ENCODE data around the gene KLHL41.

KLHL41 gene

DNA sequence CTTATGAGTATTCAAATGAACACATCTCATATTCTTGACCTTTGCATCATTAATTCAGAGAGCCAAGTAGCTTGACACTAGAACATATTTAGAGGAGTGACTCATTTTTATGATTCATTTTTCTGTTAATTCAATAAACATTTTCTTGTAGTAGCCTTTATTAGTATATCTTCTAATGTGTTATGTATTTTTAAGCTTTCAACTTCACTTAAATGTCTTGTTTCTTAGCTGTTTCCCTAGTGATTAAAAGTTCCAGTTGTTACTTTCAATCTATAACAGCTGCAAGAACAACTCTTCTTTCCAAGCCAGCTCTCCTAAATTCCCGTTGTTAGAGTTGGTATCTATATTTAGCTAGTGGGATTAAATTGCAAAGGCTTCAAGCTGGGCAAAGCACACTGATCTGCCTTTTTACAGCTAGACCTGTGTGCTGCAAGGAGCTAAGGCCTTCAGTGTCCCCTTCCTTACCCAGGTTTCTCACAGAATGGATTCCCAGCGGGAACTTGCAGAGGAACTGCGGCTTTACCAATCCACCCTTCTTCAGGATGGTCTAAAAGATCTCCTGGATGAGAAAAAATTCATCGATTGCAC lies at the start of gene KLHL41:
Gene KLHL41 (plus strand): TSS at position 405 of the 588 bp plus-strand sequence. CDS start 77 bp downstream, at position 482.
- DNase-seq (ENCODE audit: low spot score), result no peak

DNA sequence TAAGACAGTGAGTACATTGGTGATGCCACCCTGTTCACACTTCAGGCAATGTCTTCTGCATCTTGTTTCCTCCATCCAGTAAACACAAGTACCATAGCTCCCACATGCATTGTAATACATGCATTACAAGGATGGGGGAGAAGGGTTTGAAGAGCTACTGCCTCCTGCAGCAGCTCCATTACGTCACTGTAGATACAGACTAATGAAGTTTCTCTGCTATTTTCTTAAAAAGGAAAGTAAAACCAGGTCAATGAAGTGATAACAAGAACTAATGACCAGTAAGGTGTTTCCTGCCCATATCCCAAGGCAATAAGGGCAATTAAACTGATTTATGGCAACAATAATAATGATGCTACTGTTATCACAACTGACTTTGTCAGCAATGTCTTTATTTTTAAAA lies 48.4 kb upstream of the KLHL41 start:
- no peak for DNase-seq (ENCODE audit: low spot score)

DNA sequence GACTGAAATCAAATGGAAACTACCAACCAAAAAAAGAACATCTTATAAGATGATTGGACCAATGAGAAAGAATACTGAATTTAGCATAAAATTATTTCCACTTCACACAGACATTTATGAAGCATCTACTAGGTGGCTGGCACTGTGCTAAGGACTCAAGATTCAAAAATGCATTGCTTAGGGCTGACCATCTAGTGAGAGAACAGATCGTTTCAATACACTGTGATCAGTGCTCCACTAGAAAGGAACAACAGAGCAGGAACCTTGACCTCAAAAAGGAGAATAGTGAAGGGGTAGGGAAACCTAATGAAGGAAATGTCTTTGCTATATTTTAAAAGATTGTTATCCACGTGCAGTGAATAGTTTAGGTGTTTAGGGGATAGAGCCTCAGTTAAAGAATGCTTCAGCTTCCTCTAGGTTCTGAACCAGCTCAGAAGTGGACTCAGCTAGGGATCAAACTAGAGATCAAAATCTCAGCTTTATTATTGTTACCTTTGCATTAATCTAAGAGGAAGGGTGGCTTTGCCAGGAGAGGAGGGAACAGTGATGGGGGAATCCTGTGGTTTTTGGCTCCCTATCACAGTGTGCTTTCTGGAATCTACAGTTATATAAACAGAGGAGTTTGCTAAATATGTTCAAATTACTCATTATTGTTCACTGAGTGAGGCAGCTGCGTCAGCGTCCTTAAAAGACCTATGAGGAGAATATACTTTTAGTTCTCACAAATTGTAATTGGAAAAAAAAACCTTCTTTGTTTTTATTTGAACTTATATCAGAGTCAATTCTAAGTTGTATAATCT lies 46.4 kb upstream of the KLHL41 start:
- DNase-seq (ENCODE audit: low spot score), result no peak

DNA sequence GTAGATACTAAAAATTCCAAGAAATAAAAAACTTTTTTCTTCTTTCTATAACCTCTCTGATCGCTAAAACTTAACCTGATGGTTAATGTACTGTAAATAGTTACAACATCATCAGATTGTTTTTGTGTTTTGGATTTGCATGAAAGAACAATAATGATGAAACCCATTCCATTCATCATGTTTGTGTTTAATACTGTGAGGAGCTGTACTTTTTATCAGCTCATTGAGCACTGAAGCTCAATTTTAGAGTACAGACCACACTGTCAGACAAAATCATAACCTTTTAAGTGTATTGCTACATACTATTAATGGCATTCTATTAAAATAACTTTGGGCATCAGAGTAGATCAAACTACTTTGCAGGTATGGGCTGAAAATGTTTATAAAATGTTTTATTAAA lies 45.0 kb upstream of the KLHL41 start:
- DNase-seq (ENCODE audit: low spot score), result no peak

DNA sequence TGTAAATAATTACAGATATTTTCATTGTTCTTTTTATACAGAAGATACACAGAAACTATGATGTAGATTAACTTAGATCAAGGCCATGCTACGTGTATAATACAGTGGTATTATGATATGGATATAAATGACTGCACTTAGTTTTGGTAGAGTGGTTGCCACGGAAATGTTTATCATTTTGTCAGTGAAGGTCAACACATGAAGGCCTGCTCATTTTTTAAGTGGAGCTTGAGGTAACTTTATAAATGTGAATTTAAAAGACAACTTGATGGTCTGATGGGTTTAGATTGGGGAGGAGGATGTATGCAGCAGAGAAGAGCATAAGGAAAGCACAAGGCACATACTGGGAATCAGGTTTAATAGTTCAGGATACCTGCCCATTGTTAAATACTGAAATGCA lies 44.6 kb upstream of the KLHL41 start:
- no peak for DNase-seq (ENCODE audit: low spot score)

DNA sequence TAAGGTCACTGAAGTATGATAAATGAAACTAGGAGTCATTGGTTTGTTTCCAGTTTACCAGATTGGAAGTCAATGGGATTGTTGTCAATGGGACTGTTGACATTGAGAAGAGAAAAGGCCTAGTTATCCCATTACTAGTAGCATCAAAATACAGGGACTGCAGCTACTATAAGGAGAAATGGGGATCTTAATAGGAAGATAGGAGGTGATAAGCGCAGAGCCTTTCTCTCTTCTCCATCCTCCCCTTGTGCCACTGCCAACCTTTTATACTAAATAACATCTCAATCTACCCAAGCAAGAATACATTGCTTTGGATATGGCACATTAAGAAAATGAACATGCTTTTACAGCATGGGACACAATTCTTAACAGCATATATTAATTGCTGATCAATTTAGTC lies 40.7 kb upstream of the KLHL41 start:
- DNase-seq (ENCODE audit: low spot score), result no peak

DNA sequence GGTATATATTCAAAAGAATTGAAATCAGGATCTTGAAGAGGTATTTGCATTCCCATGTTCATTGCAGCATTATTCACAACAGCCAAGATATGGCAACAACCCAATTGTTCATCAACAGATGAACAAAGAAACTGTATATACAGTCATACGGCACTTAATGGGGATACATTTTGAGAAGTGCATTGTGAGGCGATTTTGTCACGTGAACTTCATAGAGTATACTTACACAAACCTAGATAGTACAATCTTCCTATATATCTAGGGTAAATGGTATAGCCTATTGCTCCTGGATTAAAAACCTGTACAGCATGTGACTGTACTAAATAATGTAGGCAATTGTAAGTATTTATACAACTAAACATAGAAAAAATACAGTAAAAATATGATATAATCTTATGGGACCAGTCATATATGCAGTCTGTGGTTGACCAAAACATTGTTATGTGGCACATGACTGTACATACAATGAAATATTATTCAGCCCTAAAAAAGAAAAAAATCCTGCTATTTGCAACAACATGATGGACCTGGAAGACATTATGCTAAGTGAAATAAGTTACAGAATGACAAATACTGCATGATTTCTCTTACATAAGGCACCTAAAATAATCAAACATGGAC lies 39.4 kb upstream of the KLHL41 start:
- no peak for DNase-seq (ENCODE audit: low spot score)

DNA sequence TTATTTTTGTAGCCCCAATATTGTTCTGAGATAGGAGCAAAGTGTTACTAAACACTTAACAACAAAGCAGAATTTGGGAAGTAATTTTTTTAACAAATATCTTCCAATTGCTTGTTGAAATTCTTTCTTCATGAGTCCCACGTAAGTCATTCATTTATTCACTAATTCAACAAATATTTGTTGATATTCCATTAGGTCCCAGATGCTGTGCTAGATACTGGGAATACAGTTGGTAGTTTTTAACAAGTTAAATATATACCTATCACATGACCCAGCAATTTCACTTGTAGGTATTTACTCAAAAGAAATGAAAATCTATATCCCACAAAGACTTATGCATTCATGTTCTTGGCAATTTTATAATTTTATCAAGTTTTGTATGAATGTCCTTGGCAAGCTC lies 37.3 kb upstream of the KLHL41 start:
- no peak for DNase-seq (ENCODE audit: low spot score)

DNA sequence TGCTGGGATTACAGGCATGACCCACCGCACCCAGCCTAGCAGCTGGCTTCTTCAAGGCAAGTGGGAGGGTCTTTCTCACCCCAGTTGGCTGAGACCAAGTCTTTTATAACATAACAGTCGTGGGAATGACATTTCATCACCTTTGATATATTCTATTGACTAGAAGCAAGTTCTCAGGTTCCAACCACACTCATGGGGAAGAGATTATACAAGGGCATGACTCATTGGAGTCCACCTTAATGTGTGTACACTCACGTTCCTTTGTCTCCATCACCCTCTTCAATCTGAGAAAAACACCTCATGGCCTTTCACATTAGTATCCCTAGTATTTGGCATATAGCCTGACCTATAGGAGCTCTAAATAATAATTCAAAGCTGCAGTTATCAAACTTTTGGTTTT lies 33.0 kb upstream of the KLHL41 start:
- DNase-seq (ENCODE audit: low spot score), result no peak

DNA sequence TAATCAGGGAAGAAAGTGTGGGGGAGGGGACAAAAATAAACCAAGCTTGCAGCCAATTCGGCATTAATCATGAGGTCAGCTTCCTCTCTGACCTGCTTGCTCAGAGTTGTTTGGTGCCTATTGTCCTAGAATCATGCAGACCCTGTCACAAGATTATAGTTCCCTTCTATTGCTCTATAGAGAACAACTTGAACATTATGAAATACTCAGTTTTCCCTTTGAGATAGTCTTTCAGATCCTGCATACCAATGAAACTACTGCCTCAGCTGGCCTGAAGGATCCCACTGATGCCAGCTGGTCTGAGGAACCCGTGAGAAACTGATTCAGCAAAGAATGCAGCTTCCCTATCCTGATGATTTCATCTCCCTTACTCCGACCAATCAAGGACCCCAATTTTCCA lies 31.2 kb upstream of the KLHL41 start:
- no peak for DNase-seq (ENCODE audit: low spot score)

DNA sequence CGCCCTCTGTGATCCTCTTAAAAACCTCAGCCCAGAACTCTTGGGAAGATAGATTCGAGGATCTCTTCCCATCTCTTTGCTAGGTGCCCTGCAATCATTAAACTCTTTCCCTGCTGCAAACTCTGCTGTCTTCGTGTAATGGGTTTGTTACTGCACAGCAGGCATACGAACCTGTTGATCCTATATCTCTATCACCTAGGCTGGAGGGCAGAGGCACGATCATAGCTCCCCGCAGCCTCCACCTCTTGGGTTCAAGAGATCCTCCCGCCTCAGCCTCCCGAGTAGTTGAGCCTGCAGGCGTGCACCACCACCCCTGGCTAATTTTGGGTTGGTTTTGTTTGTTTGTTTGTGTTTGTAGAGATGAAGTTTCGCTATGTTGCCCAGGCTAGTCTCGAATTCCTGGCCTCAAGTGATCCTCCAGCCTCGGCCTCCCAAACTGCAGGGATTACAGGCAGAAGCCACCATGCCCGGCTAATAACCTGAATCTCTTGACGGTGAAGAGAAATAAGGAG lies 30.7 kb upstream of the KLHL41 start:
- no peak for DNase-seq (ENCODE audit: low spot score)

DNA sequence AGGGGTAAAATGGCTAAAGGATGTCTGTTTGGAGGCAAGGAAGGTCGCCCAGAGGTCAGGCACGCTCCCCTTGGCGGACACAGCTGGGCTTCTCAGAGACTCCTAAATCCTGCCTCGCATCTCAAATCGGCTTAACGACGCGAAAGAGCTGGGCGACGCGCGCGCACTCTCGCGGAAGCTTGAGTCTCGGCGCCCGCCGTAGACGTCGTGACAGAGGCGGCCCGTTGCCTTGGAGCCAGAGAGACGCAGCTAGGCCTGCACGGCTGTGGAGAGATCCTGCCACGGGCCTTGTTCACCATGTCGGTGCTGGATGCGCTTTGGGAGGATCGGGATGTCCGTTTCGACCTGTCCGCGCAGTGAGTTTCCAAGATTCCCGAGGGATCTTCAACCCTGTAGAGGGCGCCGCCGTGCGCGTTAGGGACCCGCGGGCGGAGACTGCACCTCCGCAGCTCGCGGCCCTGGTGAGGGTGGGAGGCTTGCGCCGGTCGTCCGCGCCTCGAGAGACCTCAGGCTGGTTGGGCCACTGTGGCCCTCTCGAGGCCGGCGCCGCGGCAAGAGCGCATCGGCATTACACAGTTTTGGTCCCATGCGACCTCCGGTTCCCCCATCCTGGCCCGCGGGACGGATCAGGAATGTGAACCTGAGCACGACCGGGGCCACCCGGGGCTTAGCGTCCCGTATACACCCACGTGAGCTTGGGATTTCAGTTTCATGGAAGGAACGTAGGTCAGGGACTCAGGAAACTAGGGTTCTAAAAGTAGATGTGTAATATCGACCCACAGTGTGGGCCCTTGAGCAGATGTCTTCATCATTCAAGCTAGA lies 30.0 kb upstream of the KLHL41 start, which contains the start of gene BBS5:
Gene BBS5 (plus strand): TSS at position 238 of the 822 bp plus-strand sequence. CDS start 60 bp downstream, at position 298.
- DNase-seq (ENCODE audit: low spot score), result no peak

DNA sequence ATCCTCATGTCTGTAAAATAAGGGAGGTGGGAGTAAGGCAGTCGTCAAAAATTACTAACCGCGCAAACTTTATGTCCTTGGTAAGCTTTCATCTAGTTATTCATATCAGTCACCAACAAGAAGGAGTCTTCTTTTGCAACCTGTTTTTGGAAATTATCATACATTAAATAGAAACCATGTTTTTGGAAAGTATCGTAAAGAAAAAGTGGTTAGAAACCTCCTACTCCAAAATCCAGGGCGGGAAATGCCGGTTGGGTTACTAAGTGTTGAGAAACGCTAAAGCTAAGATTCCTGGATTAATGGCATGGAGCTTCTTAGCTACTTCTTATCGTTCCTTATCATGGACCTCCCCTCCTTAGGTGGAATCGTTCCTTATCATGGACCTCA lies 29.4 kb upstream of the KLHL41 start:
- no peak for DNase-seq (ENCODE audit: low spot score)

DNA sequence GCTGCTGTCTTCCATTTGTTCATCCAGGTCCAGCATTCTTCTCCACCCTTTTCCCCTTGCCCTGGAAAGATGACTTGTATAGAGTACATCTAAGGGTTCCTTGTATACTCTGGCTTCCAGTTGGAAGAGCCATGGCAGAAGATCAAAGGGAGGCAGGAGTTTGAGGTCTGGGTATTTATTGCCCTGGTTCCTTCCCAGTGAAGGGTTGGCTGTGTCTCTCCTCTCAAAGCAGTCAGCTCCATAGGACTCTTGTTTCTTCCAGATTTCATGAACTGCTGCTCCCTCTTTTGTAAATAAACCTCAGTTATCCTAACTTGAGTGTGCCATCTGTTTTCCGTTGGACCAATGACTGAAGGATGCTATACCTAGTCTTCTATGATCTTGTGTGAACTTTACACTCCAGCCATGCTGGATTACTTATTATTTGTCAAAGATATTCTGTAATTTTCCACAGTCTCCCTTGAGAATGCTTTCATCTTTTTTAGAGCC lies 23.8 kb upstream of the KLHL41 start:
- DNase-seq (ENCODE audit: low spot score), result peak; percentile 44

DNA sequence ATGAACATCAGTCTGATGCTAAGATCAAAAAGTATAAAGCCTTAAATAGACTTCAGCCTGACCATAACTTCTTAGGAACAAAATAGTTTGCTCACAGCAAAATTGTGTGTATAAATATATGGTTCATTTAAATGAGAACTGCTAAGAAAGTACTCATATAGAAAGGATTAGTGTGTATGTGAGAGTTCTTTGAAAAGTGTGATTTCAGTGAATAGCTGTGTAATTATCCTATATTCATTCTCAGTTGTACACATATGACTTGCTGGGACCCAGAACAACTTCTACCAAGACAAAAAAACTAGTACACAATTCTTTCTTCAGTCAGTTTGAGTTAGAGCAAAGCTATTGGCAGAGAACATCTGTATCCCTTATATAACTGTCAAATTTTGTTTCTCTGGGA lies 23.0 kb upstream of the KLHL41 start:
- no peak for DNase-seq (ENCODE audit: low spot score)

DNA sequence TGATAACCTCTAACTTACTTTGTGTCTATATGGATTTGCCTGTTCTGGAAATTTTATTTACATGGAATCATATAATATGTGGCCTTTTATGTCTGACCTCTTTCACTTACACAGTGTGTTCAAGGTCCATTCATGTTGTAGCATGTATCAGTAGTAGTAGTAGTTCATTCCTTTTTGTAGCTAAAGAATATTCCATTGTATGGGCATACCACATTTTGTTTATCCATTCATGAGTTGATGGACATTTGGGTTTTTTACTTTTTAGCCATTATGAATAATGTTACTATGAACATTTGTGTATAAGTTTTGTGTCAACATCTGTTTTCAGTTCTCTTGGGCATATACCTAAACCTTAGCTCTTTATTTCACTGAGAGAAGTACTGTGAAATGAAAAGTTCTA lies 18.7 kb upstream of the KLHL41 start:
- DNase-seq (ENCODE audit: low spot score), result no peak

DNA sequence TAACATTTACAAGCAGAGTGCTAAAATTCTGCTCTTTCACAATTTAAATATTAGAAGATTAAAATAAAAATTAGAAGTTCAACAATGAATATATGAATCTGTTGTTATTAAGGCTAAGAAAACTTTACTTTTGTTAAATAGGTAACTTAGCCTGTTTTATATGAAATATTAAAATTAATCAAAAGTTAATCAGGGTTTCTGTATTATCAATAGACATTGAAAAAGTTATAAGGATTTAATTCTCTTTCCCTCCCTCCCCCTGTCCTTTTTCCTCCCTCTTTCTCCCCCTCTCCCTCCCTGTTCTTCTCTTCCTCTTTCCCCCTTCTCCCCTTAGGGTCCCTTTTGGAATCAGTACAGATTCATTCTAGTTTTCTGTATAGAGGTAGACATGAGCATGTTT lies 18.1 kb upstream of the KLHL41 start:
- no peak for DNase-seq (ENCODE audit: low spot score)

DNA sequence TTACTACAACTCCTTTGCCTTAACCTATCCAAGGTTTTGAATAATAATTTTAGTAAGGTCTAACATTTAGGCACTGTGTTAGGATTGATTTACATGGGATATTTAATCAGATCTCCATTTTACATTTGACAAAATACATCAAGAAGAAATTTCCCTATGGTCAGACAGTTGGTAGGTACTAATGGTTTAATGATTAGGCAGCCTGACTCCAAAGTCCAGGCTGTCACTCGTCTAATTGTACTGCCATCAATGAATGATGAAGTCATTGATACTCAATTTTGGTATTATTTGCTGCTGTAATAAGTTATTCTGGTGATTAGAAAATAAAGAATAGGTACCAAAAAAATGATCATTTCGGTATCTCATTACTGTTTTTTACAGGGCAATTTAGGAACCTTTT lies 16.1 kb upstream of the KLHL41 start:
- peak; percentile 38 for DNase-seq (ENCODE audit: low spot score)

DNA sequence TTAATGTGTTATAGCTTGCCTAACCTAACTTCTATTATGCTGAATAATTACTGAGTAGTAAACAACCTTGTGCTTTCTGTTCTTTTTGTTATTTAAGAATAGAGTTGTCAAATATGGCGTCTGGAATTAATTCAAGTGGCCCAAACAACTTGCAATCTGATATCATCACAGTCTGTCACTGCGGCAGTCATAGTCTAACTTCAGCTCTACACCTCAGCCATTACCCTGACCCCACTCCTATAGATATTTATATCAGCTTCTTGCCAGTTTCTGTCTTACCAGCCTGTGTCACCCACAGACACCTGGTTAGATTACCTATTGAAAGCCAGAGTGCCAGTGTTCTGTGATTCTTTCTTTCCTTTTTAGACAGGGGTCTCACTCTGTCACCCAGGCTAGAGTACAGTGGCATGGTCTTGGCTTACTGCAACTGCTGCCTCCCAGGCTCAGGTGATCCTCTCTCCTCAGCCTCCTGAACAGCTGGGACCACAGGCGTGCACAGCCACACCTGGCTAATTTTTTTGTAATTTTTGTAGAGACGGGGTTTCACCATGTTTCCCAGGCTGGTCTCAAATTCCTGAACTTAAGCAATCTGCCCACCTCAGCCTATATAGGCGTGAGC lies 14.1 kb upstream of the KLHL41 start:
- DNase-seq (ENCODE audit: low spot score), result no peak

DNA sequence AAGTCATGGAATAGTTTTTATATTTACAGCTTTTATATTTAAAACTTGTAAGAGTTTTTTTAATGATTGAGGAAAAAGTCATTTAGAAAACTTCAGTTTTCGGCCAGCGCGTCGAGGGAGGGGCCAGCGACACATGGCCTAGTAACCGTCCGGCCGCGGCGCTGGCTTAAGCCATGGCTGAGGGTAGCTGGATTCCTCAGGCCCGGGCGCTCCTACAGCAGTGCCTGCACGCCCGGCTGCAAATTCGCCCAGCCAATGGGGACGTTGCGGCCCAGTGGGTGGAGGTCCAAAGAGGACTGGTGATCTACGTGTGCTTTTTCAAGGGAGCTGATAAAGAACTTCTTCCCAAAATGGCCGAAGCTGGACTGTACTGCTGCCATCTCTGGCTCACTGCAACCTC lies 4.9 kb upstream of the KLHL41 start:
- DNase-seq (ENCODE audit: low spot score), result no peak

DNA sequence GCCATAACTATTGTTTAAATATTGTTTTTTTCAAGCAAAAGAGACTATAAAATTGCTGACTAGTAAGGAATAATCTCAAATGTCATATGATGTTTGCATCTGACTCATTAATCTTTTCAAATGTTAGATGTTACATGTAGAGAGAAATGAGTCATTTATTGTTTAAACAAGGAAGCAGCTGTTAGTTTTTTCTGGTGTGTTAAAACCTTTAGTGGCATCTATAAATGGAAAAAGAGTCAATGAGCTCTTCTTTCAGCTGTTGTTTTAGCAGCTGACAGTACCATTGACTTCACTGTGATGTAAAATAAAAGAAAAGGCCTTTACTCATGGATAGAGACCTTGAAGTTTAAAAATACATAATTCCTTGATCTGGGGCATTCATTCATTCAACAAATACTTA lies 1.8 kb upstream of the KLHL41 start:
- DNase-seq (ENCODE audit: low spot score), result peak; percentile 45

DNA sequence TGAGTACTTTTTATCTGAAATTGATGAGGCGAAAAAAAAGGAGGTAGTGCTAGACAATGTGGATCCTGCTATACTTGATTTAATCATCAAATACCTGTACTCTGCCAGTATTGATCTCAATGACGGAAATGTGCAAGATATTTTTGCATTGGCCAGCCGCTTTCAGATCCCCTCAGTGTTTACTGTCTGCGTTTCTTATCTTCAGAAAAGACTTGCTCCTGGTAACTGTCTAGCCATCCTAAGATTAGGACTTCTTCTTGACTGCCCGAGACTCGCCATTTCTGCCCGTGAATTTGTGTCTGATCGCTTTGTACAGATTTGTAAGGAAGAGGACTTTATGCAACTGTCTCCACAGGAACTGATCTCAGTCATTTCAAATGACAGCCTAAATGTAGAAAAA lies 453 bp downstream of the KLHL41 start:
- no peak for DNase-seq (ENCODE audit: low spot score)

Data from HuH-7.5 (cell line).